ENCODE measurements around the gene FYB1.

GRCh38 chr5:39055768-39056398, 163.5 kb downstream of the FYB1 start:
- TF ChIP-seq CTCF (IDR thresholded peaks at IDR 0.05; ENCODE audit: low read depth, low read length) (no peak), MYC (IDR thresholded peaks at IDR 0.05; ENCODE audit: low read depth, low read length) (no peak)

Data from NB4 (cell line).